Panc1 (cell line): ENCODE results near the gene CACNA1D. TPM values are rescaled to one million over a fixed set of nuclear protein-coding genes. Genes with fewer than 3 reads are reported as not detected.

Source experiments
- ATAC-seq: fragments of 200-7000 bp; cut with Tn5 transposase; 2 replicates; pipeline ENCODE4 v1.9.1; 2020; ENCODE audit warnings: mild to moderate bottlenecking, moderate library complexity
- BruUV-seq: library from RNA; stranded (reverse); fragments of 400-500 nt; replicated peaks from 2 replicates; lab custom pipeline; 2021; lab: Mats Ljungman, UMichigan
- CTCF ChIA-PET: fragments of 300-600 bp; sonication (Branson Sonifier 250); formaldehyde crosslinking; loops from one replicate; lab custom pipeline; 2022; ENCODE audit warnings: antibody characterized with exemption; lab: Charles Lee
- POLR2A ChIA-PET: fragments of 300-600 bp; sonication (Branson Sonifier 250); formaldehyde crosslinking; loops from one replicate; lab custom pipeline; 2022; ENCODE audit warnings: antibody characterized with exemption; lab: Charles Lee
- DNase-seq: peaks from one replicate; pipeline ENCODE4 v3.0.0-alpha.2; 2010; ENCODE audit warnings: low read depth, low spot score
- H3K27ac ChIP-seq: 2 replicates; pipeline ENCODE4 v1.5.1; 2011; ENCODE audit warnings: mild to moderate bottlenecking, low read length, inconsistent platforms
- H3K27me3 ChIP-seq: fragments of 200-500 bp; sonication (Bioruptor generic); 2 replicates; pipeline ENCODE4 v1.6.0; 2014; ENCODE audit warnings: low read length, inconsistent platforms; ENCODE audit not compliant: control insufficient read depth, insufficient read depth
- H3K36me3 ChIP-seq: fragments of 200-500 bp; sonication (Bioruptor generic); 2 replicates; pipeline ENCODE4 v1.5.1; 2014; ENCODE audit warnings: inconsistent platforms, mild to moderate bottlenecking, low read length, moderate library complexity; ENCODE audit not compliant: control insufficient read depth, insufficient read depth
- H3K4me1 ChIP-seq: 2 replicates; pipeline ENCODE4 v1.5.1; 2011; ENCODE audit warnings: inconsistent platforms, mild to moderate bottlenecking, low read length, moderate library complexity; ENCODE audit not compliant: control insufficient read depth, insufficient read depth
- H3K4me3 ChIP-seq, 2 experiments: 2 replicates each; pipeline ENCODE4 v1.5.1; 2011 to 2012; ENCODE audit warnings: low read depth in 2 of 2, low read length in 2 of 2, mild to moderate bottlenecking in 2 of 2, inconsistent platforms in 1 of 2, moderate library complexity in 1 of 2
- H3K9me3 ChIP-seq: fragments of 200-500 bp; sonication (Bioruptor generic); 2 replicates; pipeline ENCODE4 v1.5.1; 2014; ENCODE audit warnings: low read depth, mild to moderate bottlenecking, inconsistent platforms, low read length, moderate library complexity; ENCODE audit not compliant: control insufficient read depth, insufficient read depth
- CTCF ChIP-seq: fragments of 450-650 bp; IDR thresholded peaks from 2 replicates; pipeline ENCODE4 v1.5.1; 2017; ENCODE audit warnings: mild to moderate bottlenecking
- POLR2AphosphoS5 ChIP-seq: IDR thresholded peaks from 2 replicates; pipeline ENCODE4 v1.6.1; 2012; ENCODE audit warnings: mild to moderate bottlenecking, low read depth, low read length, moderate library complexity
- REST ChIP-seq, 2 experiments: IDR thresholded peaks; 2 replicates each; pipeline ENCODE4 v1.6.1; 2011 to 2012; ENCODE audit warnings: low read depth in 2 of 2, control low read depth in 1 of 2, low read length in 1 of 2, mild to moderate bottlenecking in 1 of 2, moderate library complexity in 1 of 2; ENCODE audit not compliant: insufficient read depth in 1 of 2
- SIN3A ChIP-seq: IDR thresholded peaks from 2 replicates; pipeline ENCODE4 v1.6.1; 2012; ENCODE audit warnings: low read depth, mild to moderate bottlenecking, low read length, moderate library complexity, borderline replicate concordance; ENCODE audit not compliant: insufficient read depth
- TCF7L2 ChIP-seq: IDR thresholded peaks from 2 replicates; pipeline ENCODE4 v1.6.1; 2011; ENCODE audit warnings: mild to moderate bottlenecking, low read depth, low read length, inconsistent platforms
- in situ Hi-C: cut with HindIII; loops from 2 replicates; pipeline ENCODE4 v1.10.0; 2016; ENCODE audit warnings: low sequenced_read_pairs, low pct_unique_long_range_greater_than_20kb
- intact Hi-C: fragments of 100-400 bp; cut with micrococcal nuclease; formaldehyde crosslinking; loops from one replicate; pipeline ENCODE4 v1.10.0; 2022; ENCODE audit not compliant: unreplicated experiment
- total RNA-seq: library from RNA; stranded (reverse); gene quantifications from one replicate; pipeline ENCODE4 v1.2.1, GENCODE V29; 2021; ENCODE audit not compliant: unreplicated experiment

The CACNA1D gene
- total RNA-seq, 1 experiment from 2014 or later: 23.0 TPM

GRCh38 chr3:53850895-53851294 is 356.5 kb downstream of the CACNA1D start:
- Histone ChIP-seq H3K4me3 (no peak overlapping the region), H3K36me3 (no peaks in the 10 kb centered on the region), H3K4me1 (peaks cover 12% of the 10 kb centered on the region; the same call in 1 of the 2 replicates), H3K27me3 (no peaks in the 10 kb centered on the region), H3K27ac (no peak overlapping the region), H3K9me3 (no peaks in the 10 kb centered on the region)
- ChIA-PET CTCF (no interaction called here), POLR2A (no interaction called here)
- BruUV-seq: no TSS peak
- TF ChIP-seq SIN3A: no peak
- TF ChIP-seq TCF7L2: no peak
- TF ChIP-seq CTCF: no peak
- in situ Hi-C loops: no loop called here
- ATAC-seq (no peak), DNase-seq (no peak)
- intact Hi-C loops: no loop called here

- H3K4me3 ChIP-seq: no peak overlapping the region
- in situ Hi-C loops (no loop called here), intact Hi-C loops (no loop called here)
- TF ChIP-seq SIN3A (no peak), CTCF (no peak), POLR2AphosphoS5 (no peak), REST (IDR thresholded peaks at IDR 0.05; ENCODE audit: insufficient read depth in 1 of 2, low read depth in 2 of 2, low read length in 1 of 2) (no peak), TCF7L2 (no peak)
- no peak overlapping the region for H3K27ac ChIP-seq
- no peak for DNase-seq
- no peaks in the 10 kb centered on the region for H3K27me3 ChIP-seq
- H3K9me3 ChIP-seq: no peaks in the 10 kb centered on the region
- ATAC-seq: no peak
- POLR2A ChIA-PET: no interaction called here
- H3K36me3 ChIP-seq: peaks cover 8% of the 10 kb centered on the region; the same call in 1 of the 2 replicates
- CTCF ChIA-PET: no interaction called here
- BruUV-seq: no TSS peak
- H3K4me1 ChIP-seq: no peaks in the 10 kb centered on the region
These were observed 362.6 kb downstream of the CACNA1D start for GRCh38 chr3:53856964-53857363.
